ENCODE measurements around the gene KIF1A.

The KIF1A gene

DNA sequence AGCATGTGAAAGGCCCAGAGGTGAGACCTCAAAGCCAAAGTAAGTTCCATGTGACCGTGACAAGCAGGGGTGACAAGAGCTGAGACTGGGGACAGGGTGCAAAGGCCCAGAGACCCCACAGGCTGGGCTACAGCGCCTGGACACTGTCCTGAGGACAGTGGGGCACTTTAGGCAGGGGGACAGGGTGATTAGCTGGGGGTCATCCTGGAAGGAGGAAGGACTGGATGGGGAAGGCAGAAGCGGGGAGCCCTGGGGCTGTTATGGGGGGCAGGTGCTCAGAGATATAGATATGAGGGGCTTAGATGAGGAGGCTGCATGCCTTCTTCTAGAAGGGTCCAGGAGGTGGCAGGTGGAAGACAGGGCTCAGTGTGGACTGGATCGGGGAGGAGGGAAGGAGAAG, 31.5 kb downstream of the KIF1A start:
- Histone ChIP-seq H3K9ac (ENCODE audit: low read length) (no peak overlapping the region), H3K9me3 (replicated peaks; ENCODE audit: insufficient read depth, low read length) (no peaks in the 10 kb centered on the region), H3F3A (ENCODE audit: insufficient read depth, low read length) (no peaks in the 10 kb centered on the region), H3K9me2 (replicated peaks; ENCODE audit: insufficient read depth, low read length) (no peaks in the 10 kb centered on the region), H3K79me2 (ENCODE audit: low read length) (no peaks in the 10 kb centered on the region), H3K4me1 (ENCODE audit: low read length) (no peaks in the 10 kb centered on the region), H3K27ac (ENCODE audit: low read length) (no peak overlapping the region), H4K20me1 (ENCODE audit: insufficient read depth, low read length) (no peaks in the 10 kb centered on the region), H3K36me3 (replicated peaks; ENCODE audit: insufficient read depth, low read length) (no peaks in the 10 kb centered on the region), H3K4me2 (ENCODE audit: low read depth, low read length) (no peak overlapping the region), H2AFZ (ENCODE audit: low read length) (no peak overlapping the region), H3K27me3 (replicated peaks; ENCODE audit: insufficient read depth, low read length) (peaks cover 33% of the 10 kb centered on the region), H3K4me3 (ENCODE audit: low read length) (no peak overlapping the region)
- no peak for DNase-seq
- no peak for TF ChIP-seq EZH2phosphoT487 (IDR thresholded peaks at IDR 0.05; ENCODE audit: low read length)
- TF ChIP-seq, protein P1, sequence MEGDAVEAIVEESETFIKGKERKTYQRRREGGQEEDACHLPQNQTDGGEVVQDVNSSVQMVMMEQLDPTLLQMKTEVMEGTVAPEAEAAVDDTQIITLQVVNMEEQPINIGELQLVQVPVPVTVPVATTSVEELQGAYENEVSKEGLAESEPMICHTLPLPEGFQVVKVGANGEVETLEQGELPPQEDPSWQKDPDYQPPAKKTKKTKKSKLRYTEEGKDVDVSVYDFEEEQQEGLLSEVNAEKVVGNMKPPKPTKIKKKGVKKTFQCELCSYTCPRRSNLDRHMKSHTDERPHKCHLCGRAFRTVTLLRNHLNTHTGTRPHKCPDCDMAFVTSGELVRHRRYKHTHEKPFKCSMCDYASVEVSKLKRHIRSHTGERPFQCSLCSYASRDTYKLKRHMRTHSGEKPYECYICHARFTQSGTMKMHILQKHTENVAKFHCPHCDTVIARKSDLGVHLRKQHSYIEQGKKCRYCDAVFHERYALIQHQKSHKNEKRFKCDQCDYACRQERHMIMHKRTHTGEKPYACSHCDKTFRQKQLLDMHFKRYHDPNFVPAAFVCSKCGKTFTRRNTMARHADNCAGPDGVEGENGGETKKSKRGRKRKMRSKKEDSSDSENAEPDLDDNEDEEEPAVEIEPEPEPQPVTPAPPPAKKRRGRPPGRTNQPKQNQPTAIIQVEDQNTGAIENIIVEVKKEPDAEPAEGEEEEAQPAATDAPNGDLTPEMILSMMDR (IDR thresholded peaks at IDR 0.05; ENCODE audit: low read length) = no peak
- TF ChIP-seq EZH2 (optimal IDR thresholded peaks at IDR 0.05; ENCODE audit: low read depth, low read length) = no peak

DNA sequence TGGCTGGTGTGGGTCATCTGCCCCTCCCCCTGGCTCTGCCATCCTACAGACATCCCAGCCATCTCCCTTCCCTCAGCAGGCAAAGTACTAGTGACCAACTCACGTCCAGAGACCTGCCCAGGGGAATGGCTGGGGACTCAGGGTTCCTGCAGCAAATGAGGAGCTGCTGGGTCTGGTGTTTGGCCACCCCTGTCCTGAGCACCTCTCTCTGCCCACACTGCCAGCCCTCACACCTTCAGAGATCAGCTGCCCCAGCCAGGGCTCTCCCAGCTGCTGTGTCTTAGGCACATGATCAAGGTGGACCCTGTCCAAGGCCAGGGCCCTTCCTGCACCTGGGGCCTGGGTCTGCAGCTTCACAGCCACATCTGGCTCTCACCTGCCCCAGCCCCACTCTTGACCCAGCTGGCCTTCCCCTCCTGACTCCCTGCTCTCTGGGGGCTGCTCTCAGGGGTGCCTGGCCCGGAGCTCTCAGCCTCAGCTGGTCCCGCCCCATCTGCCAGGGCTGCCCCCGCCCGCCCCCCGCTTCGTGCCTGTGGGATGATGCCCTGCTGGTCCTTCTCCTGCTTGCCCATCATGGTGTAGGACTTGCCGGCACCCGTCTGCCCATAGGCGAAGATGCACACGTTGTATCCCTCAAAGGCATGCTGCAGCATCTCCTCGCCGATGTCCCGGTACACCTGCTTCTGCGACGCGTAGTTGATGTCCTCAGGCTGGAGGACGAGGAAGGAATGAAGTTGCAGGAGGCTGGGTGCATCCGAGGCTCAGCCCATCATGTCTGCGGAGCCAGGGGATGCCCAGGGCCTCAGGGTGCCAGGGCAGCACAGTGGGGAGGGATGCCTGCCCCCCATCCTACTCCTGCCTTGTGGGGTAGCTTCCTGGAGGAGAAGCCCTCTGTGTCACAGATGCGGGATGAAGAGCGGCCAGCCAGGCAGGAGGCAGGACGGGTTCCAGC, 32.2 kb downstream of the KIF1A start:
- H3K4me2 ChIP-seq (ENCODE audit: low read depth, low read length) = no peak overlapping the region
- TF ChIP-seq EZH2 (optimal IDR thresholded peaks at IDR 0.05; ENCODE audit: low read depth, low read length) = no peak
- TF ChIP-seq, protein P1 (IDR thresholded peaks at IDR 0.05; ENCODE audit: low read length) = no peak
- TF ChIP-seq EZH2phosphoT487 (IDR thresholded peaks at IDR 0.05; ENCODE audit: low read length) = no peak
- H3K9me3 ChIP-seq (replicated peaks; ENCODE audit: insufficient read depth, low read length) = no peaks in the 10 kb centered on the region
- no peaks in the 10 kb centered on the region for H3F3A ChIP-seq (ENCODE audit: insufficient read depth, low read length)
- no peaks in the 10 kb centered on the region for H3K36me3 ChIP-seq (replicated peaks; ENCODE audit: insufficient read depth, low read length)
- no peak overlapping the region for H3K9ac ChIP-seq (ENCODE audit: low read length)
- H3K27ac ChIP-seq (ENCODE audit: low read length) = no peak overlapping the region
- no peak for DNase-seq
- H3K9me2 ChIP-seq (replicated peaks; ENCODE audit: insufficient read depth, low read length) = no peaks in the 10 kb centered on the region
- no peak overlapping the region for H2AFZ ChIP-seq (ENCODE audit: low read length)
- H3K27me3 ChIP-seq (replicated peaks; ENCODE audit: insufficient read depth, low read length) = peaks cover 28% of the 10 kb centered on the region
- H3K4me1 ChIP-seq (ENCODE audit: low read length) = no peaks in the 10 kb centered on the region
- no peak overlapping the region for H3K4me3 ChIP-seq (ENCODE audit: low read length)
- no peaks in the 10 kb centered on the region for H3K79me2 ChIP-seq (ENCODE audit: low read length)
- H4K20me1 ChIP-seq (ENCODE audit: insufficient read depth, low read length) = no peaks in the 10 kb centered on the region

DNA sequence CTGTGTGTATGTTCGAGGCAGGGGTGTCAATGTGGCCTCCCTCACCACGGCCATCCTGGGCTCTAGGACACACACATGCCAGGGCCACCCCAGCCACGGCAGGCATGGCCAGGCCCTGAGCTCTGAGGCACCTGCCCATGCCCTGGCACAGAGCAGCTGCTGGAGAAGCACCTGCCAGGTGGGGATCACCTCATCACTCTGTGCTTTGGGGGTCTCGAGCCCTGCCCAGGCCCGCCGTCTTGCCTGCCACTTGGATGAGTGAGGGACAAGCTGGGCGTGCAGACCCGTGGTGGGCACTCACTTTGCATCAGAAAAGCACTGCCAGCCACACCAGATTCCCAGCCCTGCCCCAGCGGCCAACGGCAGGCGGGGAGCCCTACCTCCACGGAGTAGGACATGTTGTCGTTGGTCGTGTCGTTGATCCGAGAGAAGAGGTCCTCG, 33.1 kb downstream of the KIF1A start:
- H3K4me2 ChIP-seq (ENCODE audit: low read depth, low read length) = no peak overlapping the region
- no peak overlapping the region for H3K9ac ChIP-seq (ENCODE audit: low read length)
- peaks cover 24% of the 10 kb centered on the region for H3K27me3 ChIP-seq (replicated peaks; ENCODE audit: insufficient read depth, low read length)
- H3K4me3 ChIP-seq (ENCODE audit: low read length) = no peak overlapping the region
- no peaks in the 10 kb centered on the region for H3K79me2 ChIP-seq (ENCODE audit: low read length)
- no peak overlapping the region for H3K27ac ChIP-seq (ENCODE audit: low read length)
- TF ChIP-seq EZH2phosphoT487 (IDR thresholded peaks at IDR 0.05; ENCODE audit: low read length) (no peak), EZH2 (optimal IDR thresholded peaks at IDR 0.05; ENCODE audit: low read depth, low read length) (no peak)
- TF ChIP-seq, protein P1 (IDR thresholded peaks at IDR 0.05; ENCODE audit: low read length) = no peak
- no peak for DNase-seq
- no peaks in the 10 kb centered on the region for H3F3A ChIP-seq (ENCODE audit: insufficient read depth, low read length)
- no peaks in the 10 kb centered on the region for H3K9me2 ChIP-seq (replicated peaks; ENCODE audit: insufficient read depth, low read length)
- no peaks in the 10 kb centered on the region for H3K9me3 ChIP-seq (replicated peaks; ENCODE audit: insufficient read depth, low read length)
- H2AFZ ChIP-seq (ENCODE audit: low read length) = no peak overlapping the region
- no peaks in the 10 kb centered on the region for H3K36me3 ChIP-seq (replicated peaks; ENCODE audit: insufficient read depth, low read length)
- H4K20me1 ChIP-seq (ENCODE audit: insufficient read depth, low read length) = no peaks in the 10 kb centered on the region
- H3K4me1 ChIP-seq (ENCODE audit: low read length) = no peaks in the 10 kb centered on the region

Measured in MM.1S (cell line).